Loucy (cell line): ENCODE measurements around the gene STT3B.

ENCODE experiments used
- H2AFZ ChIP-seq: fragments of 200-600 bp; sonication (generic); 2 replicates; pipeline ENCODE4 v1.6.0; 2016; ENCODE audit warnings: antibody characterized with exemption, mild to moderate bottlenecking, low read length, moderate library complexity
- H3F3A ChIP-seq: fragments of 200-600 bp; 2 replicates; pipeline ENCODE4 v1.6.0; 2016; ENCODE audit warnings: antibody characterized with exemption, low read depth, mild to moderate bottlenecking
- H3K27me3 ChIP-seq: fragments of 200-600 bp; sonication (generic); 2 replicates; pipeline ENCODE4 v1.6.1; 2014; ENCODE audit warnings: low read length, mild to moderate bottlenecking; ENCODE audit not compliant: insufficient read depth, poor library complexity, severe bottlenecking
- H3K36me3 ChIP-seq: fragments of 200-600 bp; sonication (generic); 2 replicates; pipeline ENCODE4 v1.6.1; 2016; ENCODE audit warnings: low read length; ENCODE audit not compliant: insufficient read depth
- H3K4me1 ChIP-seq: fragments of 200-600 bp; sonication (generic); 2 replicates; pipeline ENCODE4 v1.5.1; 2014; ENCODE audit warnings: low read length, mild to moderate bottlenecking; ENCODE audit not compliant: insufficient read depth, poor library complexity, severe bottlenecking
- H3K4me2 ChIP-seq: fragments of 200-600 bp; sonication (generic); 2 replicates; pipeline ENCODE4 v1.6.0; 2014; ENCODE audit warnings: antibody characterized with exemption, low read length, low read depth, mild to moderate bottlenecking; ENCODE audit not compliant: poor library complexity, severe bottlenecking
- H3K4me3 ChIP-seq: fragments of 200-600 bp; sonication (generic); 2 replicates; pipeline ENCODE4 v1.5.1; 2014; ENCODE audit warnings: low read length, mild to moderate bottlenecking, mixed read lengths; ENCODE audit not compliant: poor library complexity, severe bottlenecking
- H3K79me2 ChIP-seq: fragments of 200-600 bp; sonication (generic); 2 replicates; pipeline ENCODE4 v1.6.1; 2014; ENCODE audit warnings: low read length; ENCODE audit not compliant: insufficient read depth
- H3K9ac ChIP-seq: fragments of 200-600 bp; sonication (generic); 2 replicates; pipeline ENCODE4 v1.6.0; 2014; ENCODE audit warnings: mild to moderate bottlenecking, low read depth, low read length, moderate library complexity; ENCODE audit not compliant: poor library complexity, severe bottlenecking
- H3K9me2 ChIP-seq: fragments of 200-600 bp; sonication (generic); replicated peaks from 2 replicates; pipeline ENCODE4 v1.6.1; 2016; ENCODE audit warnings: low read depth, low read length, mixed read lengths
- H3K9me3 ChIP-seq: fragments of 200-600 bp; sonication (generic); 2 replicates; pipeline ENCODE4 v1.6.1; 2014; ENCODE audit warnings: mild to moderate bottlenecking, antibody characterized with exemption, low read length, low read depth; ENCODE audit not compliant: insufficient read depth
- H4K20me1 ChIP-seq: fragments of 200-600 bp; sonication (generic); 2 replicates; pipeline ENCODE4 v1.6.0; 2014; ENCODE audit warnings: antibody characterized with exemption, low read length, mild to moderate bottlenecking; ENCODE audit not compliant: insufficient read depth, poor library complexity, severe bottlenecking
- EZH2phosphoT487 ChIP-seq: fragments of 200-600 bp; IDR thresholded peaks from 2 replicates; pipeline ENCODE4 v1.6.1; 2018; ENCODE audit warnings: antibody characterized with exemption, mild to moderate bottlenecking, moderate library complexity, borderline replicate concordance
- TF ChIP-seq, protein P1 (sequence below): fragments of 200-600 bp; sonication (generic); conservative IDR thresholded peaks from 2 replicates; pipeline ENCODE4 v1.5.1; 2014; ENCODE audit warnings: mild to moderate bottlenecking, antibody characterized with exemption, low read length

The STT3B gene

GRCh38 chr3:31531452-31531991 is 1.2 kb upstream of the STT3B start:
- TF ChIP-seq, protein P1, sequence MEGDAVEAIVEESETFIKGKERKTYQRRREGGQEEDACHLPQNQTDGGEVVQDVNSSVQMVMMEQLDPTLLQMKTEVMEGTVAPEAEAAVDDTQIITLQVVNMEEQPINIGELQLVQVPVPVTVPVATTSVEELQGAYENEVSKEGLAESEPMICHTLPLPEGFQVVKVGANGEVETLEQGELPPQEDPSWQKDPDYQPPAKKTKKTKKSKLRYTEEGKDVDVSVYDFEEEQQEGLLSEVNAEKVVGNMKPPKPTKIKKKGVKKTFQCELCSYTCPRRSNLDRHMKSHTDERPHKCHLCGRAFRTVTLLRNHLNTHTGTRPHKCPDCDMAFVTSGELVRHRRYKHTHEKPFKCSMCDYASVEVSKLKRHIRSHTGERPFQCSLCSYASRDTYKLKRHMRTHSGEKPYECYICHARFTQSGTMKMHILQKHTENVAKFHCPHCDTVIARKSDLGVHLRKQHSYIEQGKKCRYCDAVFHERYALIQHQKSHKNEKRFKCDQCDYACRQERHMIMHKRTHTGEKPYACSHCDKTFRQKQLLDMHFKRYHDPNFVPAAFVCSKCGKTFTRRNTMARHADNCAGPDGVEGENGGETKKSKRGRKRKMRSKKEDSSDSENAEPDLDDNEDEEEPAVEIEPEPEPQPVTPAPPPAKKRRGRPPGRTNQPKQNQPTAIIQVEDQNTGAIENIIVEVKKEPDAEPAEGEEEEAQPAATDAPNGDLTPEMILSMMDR, result peak; percentile 29
- no peak for TF ChIP-seq EZH2phosphoT487
- peaks cover 91% of the 10 kb centered on the region for H3K79me2 ChIP-seq
- H4K20me1 ChIP-seq, result peaks cover 25% of the 10 kb centered on the region
- H3K4me3 ChIP-seq, result peak overlapping the region; percentile 88
- peaks cover 29% of the 10 kb centered on the region for H3K36me3 ChIP-seq
- peaks cover 40% of the 10 kb centered on the region for H3K4me1 ChIP-seq
- H3K9ac ChIP-seq, result peak overlapping the region; percentile 99
- peak overlapping the region; percentile 97 for H3K4me2 ChIP-seq
- peaks cover 7% of the 10 kb centered on the region for H3F3A ChIP-seq
- H3K9me2 ChIP-seq, result no peaks in the 10 kb centered on the region
- H3K9me3 ChIP-seq, result no peaks in the 10 kb centered on the region
- no peak overlapping the region for H2AFZ ChIP-seq
- peaks cover 37% of the 10 kb centered on the region for H3K27me3 ChIP-seq

DNA sequence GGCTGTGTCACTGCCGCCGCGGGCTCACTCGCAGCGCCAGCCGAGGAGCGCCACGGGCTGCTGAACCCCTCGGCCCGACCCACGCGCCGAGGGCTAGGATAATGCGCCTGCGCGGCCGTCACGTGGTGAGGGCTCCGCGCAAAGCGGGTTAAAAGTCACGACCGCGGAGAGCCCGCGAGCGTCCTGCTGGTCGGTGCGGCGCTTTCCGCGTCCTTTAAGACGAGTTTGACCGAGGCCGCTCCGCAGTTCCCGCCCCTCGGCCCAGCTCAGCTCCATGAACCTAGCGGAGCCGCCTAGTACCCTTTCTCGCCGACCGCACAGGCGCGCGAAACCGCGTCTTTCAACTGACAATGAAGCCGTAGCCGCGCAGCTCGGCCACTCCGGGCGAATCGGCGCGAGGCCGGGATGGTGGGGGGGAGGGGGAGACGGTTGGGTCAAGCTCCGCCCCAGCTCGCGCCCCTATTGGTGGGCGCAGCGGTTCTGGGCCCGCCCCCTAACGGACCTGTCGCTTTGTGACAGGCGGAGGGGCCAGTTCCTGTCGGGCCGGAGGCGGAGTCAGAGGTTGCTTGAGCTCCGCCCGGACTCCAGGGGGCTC is 636 bp upstream of the STT3B start:
- Histone ChIP-seq H3K27me3 (peaks cover 43% of the 10 kb centered on the region), H3K4me3 (peak overlapping the region; percentile 88), H3K9me3 (no peaks in the 10 kb centered on the region), H4K20me1 (peaks cover 31% of the 10 kb centered on the region), H2AFZ (no peak overlapping the region), H3K4me1 (peaks cover 40% of the 10 kb centered on the region), H3K36me3 (peaks cover 35% of the 10 kb centered on the region), H3K4me2 (peak overlapping the region; percentile 97), H3K79me2 (peaks cover 95% of the 10 kb centered on the region), H3K9me2 (no peaks in the 10 kb centered on the region), H3F3A (peaks cover 7% of the 10 kb centered on the region), H3K9ac (peak overlapping the region; percentile 99)
- TF ChIP-seq, protein P1, result no peak
- no peak for TF ChIP-seq EZH2phosphoT487

GRCh38 chr3:31533169-31534064 is 692 bp downstream of the STT3B start:
- peaks cover 7% of the 10 kb centered on the region for H3F3A ChIP-seq
- peak overlapping the region; percentile 99 for H3K9ac ChIP-seq
- peaks cover 48% of the 10 kb centered on the region for H3K36me3 ChIP-seq
- peaks cover 56% of the 10 kb centered on the region for H3K27me3 ChIP-seq
- H4K20me1 ChIP-seq, result peaks cover 44% of the 10 kb centered on the region
- peak overlapping the region; percentile 45 for H3K4me2 ChIP-seq
- H2AFZ ChIP-seq, result no peak overlapping the region
- H3K4me1 ChIP-seq, result peaks cover 28% of the 10 kb centered on the region
- no peaks in the 10 kb centered on the region for H3K9me3 ChIP-seq
- peak overlapping the region; percentile 88 for H3K4me3 ChIP-seq
- no peaks in the 10 kb centered on the region for H3K9me2 ChIP-seq
- H3K79me2 ChIP-seq, result peaks cover 95% of the 10 kb centered on the region
- TF ChIP-seq, protein P1, result no peak
- TF ChIP-seq EZH2phosphoT487, result no peak
